ENCODE data around the gene HOXA9.

HOXA9 gene

GRCh38 chr7:27198138-27198841, 33.0 kb upstream of the HOXA9 start:
- Histone ChIP-seq H3K27me3 (ENCODE audit: control insufficient read depth, insufficient read depth, low read length) (peaks cover 16% of the 10 kb centered on the region), H3K36me3 (ENCODE audit: control insufficient read depth, insufficient read depth, low read length) (no peaks in the 10 kb centered on the region), H3K4me1 (ENCODE audit: control insufficient read depth, insufficient read depth, low read length) (no peaks in the 10 kb centered on the region), H3K27ac (ENCODE audit: low read depth, low read length) (peak overlapping the region; percentile 82), H3K9ac (ENCODE audit: low read length) (peak overlapping the region; percentile 32), H3K4me3 (ENCODE audit: low read length) (peak overlapping the region; percentile 81)

GRCh38 chr7:27197137-27198042, 32.1 kb upstream of the HOXA9 start:
- Histone ChIP-seq H3K27ac (ENCODE audit: low read depth, low read length) (peak overlapping the region; percentile 82), H3K4me3 (ENCODE audit: low read length) (peak overlapping the region; percentile 81), H3K27me3 (ENCODE audit: control insufficient read depth, insufficient read depth, low read length) (peaks cover 16% of the 10 kb centered on the region), H3K36me3 (ENCODE audit: control insufficient read depth, insufficient read depth, low read length) (no peaks in the 10 kb centered on the region), H3K9ac (ENCODE audit: low read length) (peak overlapping the region; percentile 63), H3K4me1 (ENCODE audit: control insufficient read depth, insufficient read depth, low read length) (no peaks in the 10 kb centered on the region)

DNA sequence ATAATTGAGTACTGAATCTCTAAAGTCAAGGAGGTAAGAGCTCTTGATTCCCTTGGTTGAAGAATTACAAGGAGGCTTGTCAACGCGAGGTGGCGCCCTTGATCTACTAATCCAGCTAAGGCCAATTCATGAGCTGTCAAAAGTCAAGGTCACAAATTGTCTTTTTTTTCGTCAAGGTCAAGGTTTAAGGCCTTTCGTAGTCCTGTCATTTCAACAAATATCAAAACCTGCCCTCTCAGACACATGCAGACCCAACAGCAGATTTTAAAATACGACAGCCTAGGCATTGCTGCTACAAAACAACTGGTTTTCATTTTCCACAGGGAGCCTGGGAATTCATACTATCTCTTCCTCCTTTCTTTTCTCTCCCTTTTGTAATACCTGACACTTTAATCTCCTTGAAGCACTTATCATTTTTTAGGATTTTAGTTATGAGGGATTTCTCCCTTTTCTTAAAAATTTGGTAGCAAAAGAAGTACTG, 31.0 kb upstream of the HOXA9 start:
- H3K36me3 ChIP-seq (ENCODE audit: control insufficient read depth, insufficient read depth, low read length) = no peaks in the 10 kb centered on the region
- no peaks in the 10 kb centered on the region for H3K4me1 ChIP-seq (ENCODE audit: control insufficient read depth, insufficient read depth, low read length)
- H3K9ac ChIP-seq (ENCODE audit: low read length) = no peak overlapping the region
- peaks cover 16% of the 10 kb centered on the region for H3K27me3 ChIP-seq (ENCODE audit: control insufficient read depth, insufficient read depth, low read length)
- peak overlapping the region; percentile 81 for H3K4me3 ChIP-seq (ENCODE audit: low read length)
- peak overlapping the region; percentile 62 for H3K27ac ChIP-seq (ENCODE audit: low read depth, low read length)

DNA sequence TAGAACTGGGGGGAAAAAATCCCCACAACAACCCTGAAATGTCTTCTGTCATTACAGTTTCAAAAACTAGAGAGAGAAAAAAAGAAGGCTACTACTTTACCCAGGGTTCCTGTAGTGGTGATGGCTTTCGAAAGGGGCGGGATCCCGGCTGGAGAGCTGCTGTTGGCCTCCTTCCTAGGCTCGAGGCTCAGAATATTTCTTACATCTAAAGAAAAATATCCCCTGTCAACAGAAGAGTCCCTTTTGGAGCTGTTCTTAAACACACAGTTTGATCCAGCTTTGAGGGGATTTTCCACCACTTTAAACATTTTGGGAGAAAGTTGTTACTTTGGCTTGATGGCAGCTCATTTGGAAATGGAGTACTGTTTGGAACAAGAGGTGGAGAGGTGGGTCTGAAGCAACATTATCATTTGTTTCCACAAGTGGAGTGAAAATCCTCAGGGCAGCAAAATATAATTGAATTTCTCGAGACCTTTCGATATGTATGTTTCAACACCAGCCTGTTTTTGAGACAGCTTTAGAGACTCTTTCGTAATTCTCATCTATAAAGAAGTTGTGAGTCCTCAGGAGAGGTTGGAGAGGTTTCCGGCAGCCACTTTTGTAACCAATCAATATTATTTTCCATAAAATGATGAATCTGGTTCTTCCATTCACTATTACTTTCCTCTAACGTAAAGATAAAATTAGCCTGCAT, 29.5 kb upstream of the HOXA9 start:
- peak overlapping the region; percentile 71 for H3K4me3 ChIP-seq (ENCODE audit: low read length)
- no peaks in the 10 kb centered on the region for H3K36me3 ChIP-seq (ENCODE audit: control insufficient read depth, insufficient read depth, low read length)
- peaks cover 3% of the 10 kb centered on the region for H3K4me1 ChIP-seq (ENCODE audit: control insufficient read depth, insufficient read depth, low read length)
- H3K27me3 ChIP-seq (ENCODE audit: control insufficient read depth, insufficient read depth, low read length) = peaks cover 12% of the 10 kb centered on the region
- no peak overlapping the region for H3K9ac ChIP-seq (ENCODE audit: low read length)
- H3K27ac ChIP-seq (ENCODE audit: low read depth, low read length) = peak overlapping the region; percentile 67

- Histone ChIP-seq H3K4me3 (ENCODE audit: low read length) (peak overlapping the region; percentile 71), H3K36me3 (ENCODE audit: control insufficient read depth, insufficient read depth, low read length) (no peaks in the 10 kb centered on the region), H3K4me1 (ENCODE audit: control insufficient read depth, insufficient read depth, low read length) (peaks cover 8% of the 10 kb centered on the region), H3K9ac (ENCODE audit: low read length) (peak overlapping the region; percentile 45), H3K27me3 (ENCODE audit: control insufficient read depth, insufficient read depth, low read length) (peaks cover 12% of the 10 kb centered on the region), H3K27ac (ENCODE audit: low read depth, low read length) (peak overlapping the region; percentile 89)
Measured at GRCh38 chr7:27194002-27194352, 28.6 kb upstream of the HOXA9 start.

DNA sequence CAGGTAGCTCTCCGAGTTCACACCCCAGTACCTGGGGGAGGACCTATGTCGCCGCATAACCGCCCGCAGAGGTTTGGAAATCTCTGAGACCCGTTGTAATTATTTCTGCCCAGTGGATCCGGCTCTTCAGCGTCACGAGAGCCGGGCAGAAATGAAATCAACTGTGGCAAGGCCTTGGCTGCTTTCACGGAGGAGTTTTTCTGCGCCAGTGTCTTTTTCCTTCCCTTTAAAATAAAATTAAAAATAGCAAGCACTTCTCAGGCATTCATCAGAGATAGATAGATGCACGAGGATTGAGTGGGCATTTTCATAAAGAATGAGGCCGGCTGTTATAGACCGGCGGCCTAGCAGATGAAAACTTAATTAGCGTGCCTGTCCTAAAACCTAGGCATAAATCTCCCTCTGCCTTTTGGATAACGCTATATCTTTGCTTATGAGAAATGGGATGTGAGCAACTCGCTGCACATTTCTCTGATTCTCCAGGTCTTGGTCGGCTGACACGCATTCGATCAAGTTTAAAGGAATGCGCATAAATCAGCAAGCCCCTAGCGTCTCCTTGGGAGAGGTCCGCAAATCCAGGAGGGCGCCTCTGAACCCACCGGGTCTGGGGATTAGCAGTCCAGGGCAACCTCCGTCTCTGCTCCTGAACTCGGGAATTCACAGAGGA, 28.1 kb upstream of the HOXA9 start:
- Histone ChIP-seq H3K4me3 (ENCODE audit: low read length) (peak overlapping the region; percentile 71), H3K27me3 (ENCODE audit: control insufficient read depth, insufficient read depth, low read length) (peaks cover 11% of the 10 kb centered on the region), H3K36me3 (ENCODE audit: control insufficient read depth, insufficient read depth, low read length) (no peaks in the 10 kb centered on the region), H3K4me1 (ENCODE audit: control insufficient read depth, insufficient read depth, low read length) (peaks cover 8% of the 10 kb centered on the region), H3K27ac (ENCODE audit: low read depth, low read length) (peak overlapping the region; percentile 89), H3K9ac (ENCODE audit: low read length) (peak overlapping the region; percentile 45)

GRCh38 chr7:27192546-27193334, 27.4 kb upstream of the HOXA9 start:
- peak overlapping the region; percentile 89 for H3K27ac ChIP-seq (ENCODE audit: low read depth, low read length)
- H3K4me3 ChIP-seq (ENCODE audit: low read length) = peak overlapping the region; percentile 71
- H3K9ac ChIP-seq (ENCODE audit: low read length) = peak overlapping the region; percentile 24
- peaks cover 6% of the 10 kb centered on the region for H3K27me3 ChIP-seq (ENCODE audit: control insufficient read depth, insufficient read depth, low read length)
- no peaks in the 10 kb centered on the region for H3K36me3 ChIP-seq (ENCODE audit: control insufficient read depth, insufficient read depth, low read length)
- peaks cover 8% of the 10 kb centered on the region for H3K4me1 ChIP-seq (ENCODE audit: control insufficient read depth, insufficient read depth, low read length)

DNA sequence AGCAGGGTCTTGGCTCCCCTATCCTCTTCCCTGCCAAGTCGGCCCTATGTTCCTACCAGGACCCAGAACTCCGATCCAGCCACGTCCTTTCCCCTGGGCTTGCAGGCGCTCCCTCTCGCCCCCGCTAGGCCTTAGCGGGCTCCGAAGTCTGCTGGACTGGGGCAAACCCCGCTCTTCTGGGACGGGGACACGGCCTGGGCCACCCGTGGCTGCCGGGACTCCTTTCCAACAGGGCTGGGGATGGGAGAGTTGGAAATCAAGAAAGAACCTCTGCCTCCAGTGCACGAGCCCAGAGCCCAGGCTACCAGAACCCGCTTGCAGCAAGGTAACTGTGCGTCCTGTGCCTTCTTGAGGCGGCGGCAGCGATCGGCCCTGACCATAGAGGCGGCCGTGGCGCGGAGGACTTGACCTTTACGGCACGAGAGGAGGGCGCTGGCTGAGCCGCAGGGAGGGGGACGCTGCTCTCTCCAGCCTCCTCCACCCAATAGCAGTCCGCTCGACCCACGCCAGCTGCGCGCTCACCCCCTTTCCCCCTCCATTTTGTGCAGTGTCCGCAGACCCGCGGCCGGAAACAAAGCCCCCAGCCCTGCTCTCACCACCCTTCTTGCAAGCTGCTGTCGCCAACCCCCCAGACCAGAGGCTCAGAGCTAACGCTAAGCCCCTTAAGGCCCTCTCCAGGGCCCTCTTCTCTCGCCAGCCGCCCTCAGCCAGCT, 26.7 kb upstream of the HOXA9 start:
- H3K9ac ChIP-seq (ENCODE audit: low read length) = peak overlapping the region; percentile 76
- peak overlapping the region; percentile 89 for H3K27ac ChIP-seq (ENCODE audit: low read depth, low read length)
- H3K36me3 ChIP-seq (ENCODE audit: control insufficient read depth, insufficient read depth, low read length) = no peaks in the 10 kb centered on the region
- H3K4me3 ChIP-seq (ENCODE audit: low read length) = peak overlapping the region; percentile 71
- peaks cover 8% of the 10 kb centered on the region for H3K4me1 ChIP-seq (ENCODE audit: control insufficient read depth, insufficient read depth, low read length)
- H3K27me3 ChIP-seq (ENCODE audit: control insufficient read depth, insufficient read depth, low read length) = peaks cover 4% of the 10 kb centered on the region

GRCh38 chr7:27191161-27191731, 25.9 kb upstream of the HOXA9 start:
- peaks cover 8% of the 10 kb centered on the region for H3K4me1 ChIP-seq (ENCODE audit: control insufficient read depth, insufficient read depth, low read length)
- H3K27ac ChIP-seq (ENCODE audit: low read depth, low read length) = peak overlapping the region; percentile 89
- peak overlapping the region; percentile 71 for H3K4me3 ChIP-seq (ENCODE audit: low read length)
- peaks cover 4% of the 10 kb centered on the region for H3K27me3 ChIP-seq (ENCODE audit: control insufficient read depth, insufficient read depth, low read length)
- H3K36me3 ChIP-seq (ENCODE audit: control insufficient read depth, insufficient read depth, low read length) = no peaks in the 10 kb centered on the region
- peak overlapping the region; percentile 76 for H3K9ac ChIP-seq (ENCODE audit: low read length)

DNA sequence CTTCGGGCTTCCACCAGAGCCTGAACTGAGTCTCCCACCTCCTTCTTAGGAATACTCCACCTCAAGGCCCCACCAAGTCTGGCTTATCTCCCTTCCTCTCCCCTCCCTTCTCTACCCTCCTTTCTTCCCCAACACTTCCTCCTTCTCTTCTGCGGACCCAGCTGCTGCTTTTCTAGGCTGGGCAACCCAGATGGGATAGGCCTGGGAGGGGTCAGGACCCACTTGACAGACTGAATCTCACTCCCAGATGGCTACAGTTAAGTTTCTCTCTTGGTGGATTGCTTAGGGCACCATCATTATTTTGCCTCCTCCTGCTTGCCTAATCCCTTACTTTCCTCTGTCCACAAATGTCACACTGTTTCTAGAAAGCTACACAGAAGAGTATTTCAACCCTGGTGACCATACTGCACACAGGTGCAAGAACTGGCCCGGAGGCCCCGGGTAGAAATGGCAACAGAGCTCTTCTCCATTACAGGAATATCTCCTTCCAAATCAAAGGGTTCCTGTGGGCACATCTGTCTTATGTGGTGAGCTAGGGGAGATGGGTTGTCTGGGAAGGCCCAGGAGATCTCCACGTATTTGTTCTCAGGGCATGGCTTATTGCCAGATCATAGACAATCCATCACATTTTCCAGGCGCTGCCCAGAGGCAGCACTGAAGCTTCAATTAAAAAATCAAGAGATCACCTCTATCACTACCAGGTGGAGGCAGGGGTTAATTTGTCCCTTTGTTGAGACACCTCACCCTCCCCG, 24.8 kb upstream of the HOXA9 start:
- H3K36me3 ChIP-seq (ENCODE audit: control insufficient read depth, insufficient read depth, low read length) = no peaks in the 10 kb centered on the region
- H3K9ac ChIP-seq (ENCODE audit: low read length) = peak overlapping the region; percentile 6
- H3K27ac ChIP-seq (ENCODE audit: low read depth, low read length) = peak overlapping the region; percentile 89
- H3K27me3 ChIP-seq (ENCODE audit: control insufficient read depth, insufficient read depth, low read length) = peaks cover 4% of the 10 kb centered on the region
- peaks cover 8% of the 10 kb centered on the region for H3K4me1 ChIP-seq (ENCODE audit: control insufficient read depth, insufficient read depth, low read length)
- peak overlapping the region; percentile 60 for H3K4me3 ChIP-seq (ENCODE audit: low read length)

All from rectal smooth muscle tissue (tissue), 1 donor.